GM12801 (cell line): ENCODE measurements around the gene GALNT13.

ENCODE experiments used
- TF ChIP-seq, protein P1 (sequence below): IDR thresholded peaks from one replicate; pipeline ENCODE4 v1.5.1; 2011; ENCODE audit warnings: control low read depth; ENCODE audit not compliant: insufficient read length; ENCODE audit errors: extremely low read depth

GALNT13 gene

DNA sequence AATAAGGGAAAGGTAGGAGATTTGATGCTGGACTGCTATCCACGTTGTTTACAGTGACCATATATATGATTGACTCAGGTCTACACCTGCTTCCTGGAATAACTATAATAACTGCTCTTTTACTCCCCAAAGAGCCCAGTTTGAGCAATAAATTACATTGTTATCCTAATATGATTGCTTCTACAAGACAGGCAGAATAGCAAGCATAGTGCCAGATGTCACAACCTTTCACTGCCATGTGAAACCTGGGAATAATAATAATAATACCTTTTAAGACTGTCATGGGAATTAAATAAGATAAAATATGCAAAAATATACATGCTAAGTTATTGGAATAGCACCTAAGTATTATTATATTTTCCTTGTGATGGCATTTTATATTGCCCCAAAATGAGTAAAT lies 298.7 kb downstream of the GALNT13 start:
- TF ChIP-seq, protein P1, sequence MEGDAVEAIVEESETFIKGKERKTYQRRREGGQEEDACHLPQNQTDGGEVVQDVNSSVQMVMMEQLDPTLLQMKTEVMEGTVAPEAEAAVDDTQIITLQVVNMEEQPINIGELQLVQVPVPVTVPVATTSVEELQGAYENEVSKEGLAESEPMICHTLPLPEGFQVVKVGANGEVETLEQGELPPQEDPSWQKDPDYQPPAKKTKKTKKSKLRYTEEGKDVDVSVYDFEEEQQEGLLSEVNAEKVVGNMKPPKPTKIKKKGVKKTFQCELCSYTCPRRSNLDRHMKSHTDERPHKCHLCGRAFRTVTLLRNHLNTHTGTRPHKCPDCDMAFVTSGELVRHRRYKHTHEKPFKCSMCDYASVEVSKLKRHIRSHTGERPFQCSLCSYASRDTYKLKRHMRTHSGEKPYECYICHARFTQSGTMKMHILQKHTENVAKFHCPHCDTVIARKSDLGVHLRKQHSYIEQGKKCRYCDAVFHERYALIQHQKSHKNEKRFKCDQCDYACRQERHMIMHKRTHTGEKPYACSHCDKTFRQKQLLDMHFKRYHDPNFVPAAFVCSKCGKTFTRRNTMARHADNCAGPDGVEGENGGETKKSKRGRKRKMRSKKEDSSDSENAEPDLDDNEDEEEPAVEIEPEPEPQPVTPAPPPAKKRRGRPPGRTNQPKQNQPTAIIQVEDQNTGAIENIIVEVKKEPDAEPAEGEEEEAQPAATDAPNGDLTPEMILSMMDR = no peak

DNA sequence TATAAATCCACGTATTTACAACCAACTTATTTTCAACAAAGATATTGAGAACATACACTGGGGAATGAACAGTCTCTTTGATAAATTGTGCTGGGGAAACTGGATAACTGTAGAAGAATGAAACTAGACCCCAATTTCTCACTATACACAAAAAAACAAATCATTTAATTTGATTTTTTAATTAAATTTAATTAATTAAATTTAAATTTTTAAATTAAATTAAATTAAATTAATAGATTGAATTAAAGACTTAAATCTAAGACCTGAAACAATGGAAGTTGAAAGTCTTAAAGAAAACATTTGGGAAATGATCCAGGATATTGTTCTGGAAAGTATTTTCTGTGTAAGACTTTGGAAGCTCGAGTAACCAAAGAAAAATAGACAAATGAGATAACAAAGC lies 301.4 kb downstream of the GALNT13 start:
- TF ChIP-seq, protein P1 = no peak

DNA sequence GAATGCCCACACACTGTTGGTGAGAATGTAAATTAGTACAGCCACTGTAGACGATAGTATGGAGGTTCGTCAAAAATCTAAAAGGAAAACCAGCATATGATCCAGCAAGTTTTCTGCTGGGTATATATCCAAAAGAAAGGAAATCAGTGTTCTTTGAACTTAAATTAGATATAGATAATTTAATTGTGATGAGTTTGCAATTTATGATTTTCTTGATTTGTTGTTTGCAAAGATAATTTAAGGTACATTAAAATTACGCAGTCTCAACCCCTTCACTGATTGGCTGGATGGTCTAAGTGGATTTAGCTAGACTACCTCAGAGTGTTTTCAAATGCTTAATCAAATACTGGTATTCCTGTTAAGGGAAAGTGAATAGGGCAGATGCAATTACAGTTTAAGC lies 302.2 kb downstream of the GALNT13 start:
- TF ChIP-seq, protein P1 = no peak

DNA sequence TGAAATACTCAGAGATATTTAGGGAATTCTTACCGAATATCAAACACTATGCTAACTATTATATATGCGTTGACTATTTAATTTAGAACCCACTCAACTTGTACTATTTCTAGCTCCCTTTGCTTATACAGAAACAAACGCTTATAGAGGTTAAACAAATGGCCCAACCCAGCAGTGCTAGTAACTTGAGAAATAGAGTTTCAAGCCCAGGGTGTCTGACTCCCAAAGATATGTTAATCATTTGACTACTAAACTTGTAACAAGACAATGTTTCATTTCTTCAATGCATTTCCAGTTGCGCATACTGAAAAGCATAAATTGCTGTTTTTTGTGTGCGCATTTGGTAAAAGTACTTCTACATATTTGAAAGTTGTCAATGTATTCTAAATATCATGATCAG lies 310.3 kb downstream of the GALNT13 start:
- TF ChIP-seq, protein P1 = no peak

DNA sequence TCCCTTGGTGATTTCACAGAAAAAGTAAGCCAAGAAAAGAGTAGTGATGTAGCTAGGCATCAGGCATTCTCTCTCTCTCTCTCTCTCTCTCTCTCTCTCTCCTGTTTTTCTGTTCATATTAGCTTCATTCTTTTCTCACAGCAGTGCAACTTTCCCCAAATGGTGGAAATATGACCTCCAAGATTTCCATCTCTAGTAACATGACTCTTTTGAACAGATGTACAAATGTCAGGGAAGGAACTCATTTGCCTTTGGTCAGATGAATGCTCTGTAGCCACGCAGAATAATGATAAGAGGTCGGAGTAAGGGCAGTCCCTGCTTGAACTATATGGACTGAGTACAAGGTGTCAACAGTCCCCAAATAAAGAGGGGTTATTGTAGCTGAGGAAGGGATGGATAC lies 316.2 kb downstream of the GALNT13 start:
- TF ChIP-seq, protein P1 = no peak

- TF ChIP-seq, protein P1 = no peak
Measured at GRCh38 chr2:154189953-154190352, 318.2 kb downstream of the GALNT13 start.

GRCh38 chr2:154193246-154193645 lies 321.5 kb downstream of the GALNT13 start:
- TF ChIP-seq, protein P1 = no peak
